ENCODE results near the gene ATG101.

- TF ChIP-seq POLR2AphosphoS5 (IDR thresholded peaks at IDR 0.05; ENCODE audit: low read depth, low read length) = no peak
- no peak for TF ChIP-seq TAF1 (IDR thresholded peaks at IDR 0.05; ENCODE audit: borderline replicate concordance, insufficient read depth, low read length)
- TF ChIP-seq REST (IDR thresholded peaks at IDR 0.05; ENCODE audit: insufficient read depth in 1 of 2, low read depth in 2 of 2, low read length in 2 of 2) = no peak
Measured at GRCh38 chr12:52062167-52063081, 7.4 kb upstream of the ATG101 start.
